Measurements from ENCODE around the gene SPECC1L. TPM values are rescaled to one million over a fixed set of nuclear protein-coding genes. Genes with fewer than 3 reads are reported as not detected.

Gene SPECC1L
- total RNA-seq, 1 donor from 2014 or later, result 69.2 TPM

- Histone ChIP-seq H4K20me1 (ENCODE audit: insufficient read depth, low read length) (peaks cover 3% of the 10 kb centered on the region), H3K9me3 (ENCODE audit: insufficient read depth, low read depth, low read length) (no peaks in the 10 kb centered on the region), H3K27ac (ENCODE audit: low read depth, low read length) (no peak overlapping the region), H3K79me2 (ENCODE audit: insufficient read depth, low read length) (no peaks in the 10 kb centered on the region), H3K27me3 (ENCODE audit: insufficient read depth, low read length) (peaks cover 9% of the 10 kb centered on the region), H3K4me3 (ENCODE audit: insufficient read depth, low read depth, low read length) (no peak overlapping the region), H3K36me3 (ENCODE audit: insufficient read depth, low read length) (no peaks in the 10 kb centered on the region), H3K4me2 (ENCODE audit: low read length) (peak overlapping the region; percentile 83), H3K4me1 (ENCODE audit: insufficient read depth, low read length) (peaks cover 8% of the 10 kb centered on the region), H3K9ac (ENCODE audit: low read length) (no peak overlapping the region), H2AFZ (ENCODE audit: low read depth, low read length) (no peak overlapping the region)
- Mint-ChIP-seq H3K36me3 (ENCODE audit: low read depth, unreplicated experiment) (peaks cover 2% of the 10 kb centered on the region), H3K27me3 (ENCODE audit: low read depth, unreplicated experiment) (peaks cover 27% of the 10 kb centered on the region), H3K4me1 (ENCODE audit: low read depth, unreplicated experiment) (peaks cover 5% of the 10 kb centered on the region), H3K4me3 (ENCODE audit: unreplicated experiment) (peak overlapping the region; percentile 79), H3K27ac (ENCODE audit: unreplicated experiment) (no peak overlapping the region), H3K9me3 (ENCODE audit: unreplicated experiment) (no peaks in the 10 kb centered on the region)
- DNase-seq (ENCODE audit: low read depth) (no peak), FAIRE-seq (no peak)
- TF ChIP-seq EZH2 (IDR thresholded peaks at IDR 0.05; ENCODE audit: insufficient read depth, low read length), result no peak
- TF ChIP-seq, protein P1, sequence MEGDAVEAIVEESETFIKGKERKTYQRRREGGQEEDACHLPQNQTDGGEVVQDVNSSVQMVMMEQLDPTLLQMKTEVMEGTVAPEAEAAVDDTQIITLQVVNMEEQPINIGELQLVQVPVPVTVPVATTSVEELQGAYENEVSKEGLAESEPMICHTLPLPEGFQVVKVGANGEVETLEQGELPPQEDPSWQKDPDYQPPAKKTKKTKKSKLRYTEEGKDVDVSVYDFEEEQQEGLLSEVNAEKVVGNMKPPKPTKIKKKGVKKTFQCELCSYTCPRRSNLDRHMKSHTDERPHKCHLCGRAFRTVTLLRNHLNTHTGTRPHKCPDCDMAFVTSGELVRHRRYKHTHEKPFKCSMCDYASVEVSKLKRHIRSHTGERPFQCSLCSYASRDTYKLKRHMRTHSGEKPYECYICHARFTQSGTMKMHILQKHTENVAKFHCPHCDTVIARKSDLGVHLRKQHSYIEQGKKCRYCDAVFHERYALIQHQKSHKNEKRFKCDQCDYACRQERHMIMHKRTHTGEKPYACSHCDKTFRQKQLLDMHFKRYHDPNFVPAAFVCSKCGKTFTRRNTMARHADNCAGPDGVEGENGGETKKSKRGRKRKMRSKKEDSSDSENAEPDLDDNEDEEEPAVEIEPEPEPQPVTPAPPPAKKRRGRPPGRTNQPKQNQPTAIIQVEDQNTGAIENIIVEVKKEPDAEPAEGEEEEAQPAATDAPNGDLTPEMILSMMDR (IDR thresholded peaks at IDR 0.05; ENCODE audit: insufficient read depth, low read depth, low read length), result no peak
Observed at GRCh38 chr22:24424901-24425775, 154.5 kb downstream of the SPECC1L start.

- peaks cover 10% of the 10 kb centered on the region for H3K4me1 ChIP-seq (ENCODE audit: insufficient read depth, low read length)
- no peak overlapping the region for H3K9ac ChIP-seq (ENCODE audit: low read length)
- peak overlapping the region; percentile 53 for H3K27ac Mint-ChIP-seq (ENCODE audit: unreplicated experiment)
- H3K4me3 ChIP-seq (ENCODE audit: insufficient read depth, low read depth, low read length), result no peak overlapping the region
- no peak overlapping the region for H3K4me2 ChIP-seq (ENCODE audit: low read length)
- H3K27me3 ChIP-seq (ENCODE audit: insufficient read depth, low read length), result peaks cover 9% of the 10 kb centered on the region
- H3K79me2 ChIP-seq (ENCODE audit: insufficient read depth, low read length), result no peaks in the 10 kb centered on the region
- H3K9me3 ChIP-seq (ENCODE audit: insufficient read depth, low read depth, low read length), result no peaks in the 10 kb centered on the region
- no peaks in the 10 kb centered on the region for H3K9me3 Mint-ChIP-seq (ENCODE audit: unreplicated experiment)
- no peak overlapping the region for H3K27ac ChIP-seq (ENCODE audit: low read depth, low read length)
- peaks cover 3% of the 10 kb centered on the region for H4K20me1 ChIP-seq (ENCODE audit: insufficient read depth, low read length)
- H3K4me3 Mint-ChIP-seq (ENCODE audit: unreplicated experiment), result no peak overlapping the region
- peaks cover 5% of the 10 kb centered on the region for H3K4me1 Mint-ChIP-seq (ENCODE audit: low read depth, unreplicated experiment)
- peaks cover 30% of the 10 kb centered on the region for H3K27me3 Mint-ChIP-seq (ENCODE audit: low read depth, unreplicated experiment)
- no peak overlapping the region for H2AFZ ChIP-seq (ENCODE audit: low read depth, low read length)
- DNase-seq (ENCODE audit: low read depth), result no peak
- TF ChIP-seq EZH2 (IDR thresholded peaks at IDR 0.05; ENCODE audit: insufficient read depth, low read length), result no peak
- TF ChIP-seq, protein P1 (IDR thresholded peaks at IDR 0.05; ENCODE audit: insufficient read depth, low read depth, low read length), result no peak
- no peak for FAIRE-seq
- H3K36me3 ChIP-seq (ENCODE audit: insufficient read depth, low read length), result no peaks in the 10 kb centered on the region
- H3K36me3 Mint-ChIP-seq (ENCODE audit: low read depth, unreplicated experiment), result peaks cover 2% of the 10 kb centered on the region
Observed at GRCh38 chr22:24426436-24426835, 155.8 kb downstream of the SPECC1L start.
